ENCODE measurements around the gene PPP2R3B. TPM values are rescaled to one million over a fixed set of nuclear protein-coding genes. Genes with fewer than 3 reads are reported as not detected.
"Not testable (repeated sequence)": the region's sequence is repeated elsewhere in the genome, so short reads cannot be mapped to it uniquely, and the experiment has no call there.

PPP2R3B gene
- total RNA-seq, 4 donors from 2014 or later = 7.8 to 27.9 (median 11.6) TPM

DNA sequence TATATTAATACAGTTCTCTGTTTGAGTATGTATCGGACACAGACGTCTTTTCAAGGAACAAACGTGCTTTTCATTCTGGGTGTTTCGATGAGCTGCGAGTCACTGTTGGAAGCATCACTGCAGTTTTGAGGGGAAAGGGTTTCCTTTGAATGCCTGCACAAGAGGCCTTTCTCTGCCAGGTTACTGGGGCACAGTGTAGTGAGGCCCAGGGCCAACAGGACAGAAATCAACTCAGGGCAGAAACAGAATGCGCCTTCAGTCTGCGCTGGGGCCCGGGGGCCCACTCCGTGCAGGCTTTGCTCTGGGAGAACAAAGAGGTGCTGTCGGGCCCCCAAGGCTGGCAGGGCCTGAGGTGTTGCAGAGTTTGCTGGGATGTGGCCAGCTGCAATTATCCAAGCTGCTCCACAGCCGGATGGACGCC is 2.3 kb upstream of the PPP2R3B start:
- Histone ChIP-seq H3K4me3 (no peak overlapping the region), H3K27ac (no peak overlapping the region), H3K27me3 (no peaks in the 10 kb centered on the region), H3K4me1 (peaks cover 8 to 13% (median 11%) of the 10 kb centered on the region in 4 donors), H3K36me3 (no peaks in the 10 kb centered on the region), H3K9me3 (no peaks in the 10 kb centered on the region)
- 83 to 90% methylated on average over 5 to 12 of the region's 12 CpGs for WGBS, 2 donors (ENCODE audit: low coverage in 1 of 2)
- no peak for TF ChIP-seq POLR2AphosphoS5 (IDR thresholded peaks at IDR 0.05)
- TF ChIP-seq POLR2A (IDR thresholded peaks at IDR 0.05) = no peak
- TF ChIP-seq EP300 (IDR thresholded peaks at IDR 0.05; ENCODE audit: low read depth) = no peak
- TF ChIP-seq CTCF (IDR thresholded peaks at IDR 0.05) = no peak
- intact Hi-C loops (cut with DNase I; ENCODE audit: low total_unique reads) (loop anchor here (5.0 kb wide), 1 partner anchor 1203 kb away; the partner anchor contains the start of gene AKAP17A), in situ Hi-C loops (cut with MboI; ENCODE audit: low pct_ligation_motif_present in 1 of 4, low pct_unique_long_range_greater_than_20kb in 1 of 4, low sequenced_read_pairs in 3 of 4) (no loop called here)
- DNase-seq = no peak

DNA sequence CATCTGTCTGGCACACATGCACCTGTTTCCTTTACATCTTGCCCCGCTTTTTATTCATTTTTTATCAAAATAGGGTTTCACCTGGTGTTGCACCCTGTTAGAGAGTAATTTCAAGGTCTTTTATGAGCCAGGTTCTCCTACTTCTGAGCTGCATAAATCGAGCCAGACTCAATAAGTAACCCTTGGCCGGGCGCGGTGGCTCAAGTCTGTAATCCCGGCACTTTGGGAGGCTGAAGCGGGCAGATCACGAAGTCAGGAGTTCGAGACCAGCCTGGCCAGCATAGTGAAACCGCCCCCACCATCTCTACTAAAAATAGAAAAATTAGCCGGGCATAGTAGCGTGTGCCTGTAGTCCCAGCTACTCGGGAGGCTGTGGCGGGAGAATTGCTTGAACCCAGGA is 1.0 kb upstream of the PPP2R3B start:
- Histone ChIP-seq H3K27me3 (no peaks in the 10 kb centered on the region), H3K27ac (peak overlapping the region; percentile 91 to 100 (median 97)), H3K4me3 (peak overlapping the region in 3 of 4 donors; percentile 87 to 99 (median 93)), H3K36me3 (no peaks in the 10 kb centered on the region), H3K9me3 (no peaks in the 10 kb centered on the region), H3K4me1 (peaks cover 8 to 13% (median 11%) of the 10 kb centered on the region in 4 donors)
- TF ChIP-seq CTCF (IDR thresholded peaks at IDR 0.05) (no peak), EP300 (IDR thresholded peaks at IDR 0.05; ENCODE audit: low read depth) (no peak), POLR2AphosphoS5 (IDR thresholded peaks at IDR 0.05) (no peak), POLR2A (IDR thresholded peaks at IDR 0.05) (no peak)
- peak; percentile 36 for DNase-seq
- WGBS, 2 donors (ENCODE audit: low coverage in 1 of 2) = 33 to 63% methylated on average over 2 to 14 of the region's 14 CpGs
- in situ Hi-C loops (cut with MboI; ENCODE audit: low pct_ligation_motif_present in 1 of 4, low pct_unique_long_range_greater_than_20kb in 1 of 4, low sequenced_read_pairs in 3 of 4) (no loop called here), intact Hi-C loops (cut with DNase I; ENCODE audit: low total_unique reads) (loop anchor here (5.0 kb wide), 1 partner anchor 1205 kb away; the partner anchor contains the start of gene AKAP17A)

- peaks cover 8 to 13% (median 11%) of the 10 kb centered on the region in 4 donors for H3K4me1 ChIP-seq
- in situ Hi-C loops (cut with MboI; ENCODE audit: low pct_ligation_motif_present in 1 of 4, low pct_unique_long_range_greater_than_20kb in 1 of 4, low sequenced_read_pairs in 3 of 4) = no loop called here
- no peaks in the 10 kb centered on the region for H3K36me3 ChIP-seq
- no peak for TF ChIP-seq POLR2AphosphoS5 (IDR thresholded peaks at IDR 0.05)
- TF ChIP-seq CTCF (IDR thresholded peaks at IDR 0.05) = no peak
- no peak for TF ChIP-seq POLR2A (IDR thresholded peaks at IDR 0.05)
- no peak for TF ChIP-seq EP300 (IDR thresholded peaks at IDR 0.05; ENCODE audit: low read depth)
- H3K4me3 ChIP-seq = peak overlapping the region; percentile 36 to 99 (median 90)
- intact Hi-C loops (cut with DNase I; ENCODE audit: low total_unique reads) = loop anchor here (5.0 kb wide), 1 partner anchor 1206 kb away; the partner anchor contains the start of gene AKAP17A
- no peaks in the 10 kb centered on the region for H3K27me3 ChIP-seq
- DNase-seq = no peak
- H3K9me3 ChIP-seq = no peaks in the 10 kb centered on the region
- peak overlapping the region; percentile 91 to 100 (median 97) for H3K27ac ChIP-seq
- WGBS, 2 donors (ENCODE audit: low coverage in 1 of 2) = 2% methylated on average over 10 of the region's 57 CpGs; no CpG with 5 or more reads in 1 of the 2 donors
These were observed 404 bp downstream of the PPP2R3B start for GRCh38 chrX:386239-386767.

- Histone ChIP-seq H3K4me3 (peak overlapping the region in 3 of 4 donors; percentile 87 to 99 (median 93)), H3K27ac (peak overlapping the region in 1 of 4 donors; percentile 98)
These were observed 971 bp downstream of the PPP2R3B start for GRCh38 chrX:385736-386135.

More at GRCh38 chrX:385736-386135, 971 bp downstream of the PPP2R3B start:
- H3K4me1 ChIP-seq = peaks cover 8 to 13% (median 11%) of the 10 kb centered on the region in 4 donors
- DNase-seq; H3K36me3 ChIP-seq; H3K27me3 ChIP-seq; H3K9me3 ChIP-seq; in situ Hi-C loops (cut with MboI; ENCODE audit: low pct_ligation_motif_present in 1 of 4, low pct_unique_long_range_greater_than_20kb in 1 of 4, low sequenced_read_pairs in 3 of 4): not testable (repeated sequence)
- 46 to 60% methylated on average over 7 to 12 of the region's 12 CpGs for WGBS, 2 donors (ENCODE audit: low coverage in 1 of 2)
- intact Hi-C loops (cut with DNase I; ENCODE audit: low total_unique reads) = loop anchor here (5.0 kb wide), 1 partner anchor 1207 kb away; the partner anchor contains the start of gene AKAP17A
